Measurements from ENCODE around the gene PARD3B. TPM values are rescaled to one million over a fixed set of nuclear protein-coding genes. Genes with fewer than 3 reads are reported as not detected.

The PARD3B gene
- total and polyA plus RNA-seq, 3 donors from 2014 or later: 14.6 to 36.8 (median 29.6) TPM

- no peaks in the 10 kb centered on the region for H3K9me3 ChIP-seq
- H3K36me3 ChIP-seq (ENCODE audit: low read depth, missing control alignments): no peaks in the 10 kb centered on the region
- no peaks in the 10 kb centered on the region for H3K4me1 ChIP-seq
- DNase-seq: no peak
- no peak overlapping the region for H3K27ac ChIP-seq
- no peak overlapping the region for H3K4me3 ChIP-seq
- TF ChIP-seq, protein P1, sequence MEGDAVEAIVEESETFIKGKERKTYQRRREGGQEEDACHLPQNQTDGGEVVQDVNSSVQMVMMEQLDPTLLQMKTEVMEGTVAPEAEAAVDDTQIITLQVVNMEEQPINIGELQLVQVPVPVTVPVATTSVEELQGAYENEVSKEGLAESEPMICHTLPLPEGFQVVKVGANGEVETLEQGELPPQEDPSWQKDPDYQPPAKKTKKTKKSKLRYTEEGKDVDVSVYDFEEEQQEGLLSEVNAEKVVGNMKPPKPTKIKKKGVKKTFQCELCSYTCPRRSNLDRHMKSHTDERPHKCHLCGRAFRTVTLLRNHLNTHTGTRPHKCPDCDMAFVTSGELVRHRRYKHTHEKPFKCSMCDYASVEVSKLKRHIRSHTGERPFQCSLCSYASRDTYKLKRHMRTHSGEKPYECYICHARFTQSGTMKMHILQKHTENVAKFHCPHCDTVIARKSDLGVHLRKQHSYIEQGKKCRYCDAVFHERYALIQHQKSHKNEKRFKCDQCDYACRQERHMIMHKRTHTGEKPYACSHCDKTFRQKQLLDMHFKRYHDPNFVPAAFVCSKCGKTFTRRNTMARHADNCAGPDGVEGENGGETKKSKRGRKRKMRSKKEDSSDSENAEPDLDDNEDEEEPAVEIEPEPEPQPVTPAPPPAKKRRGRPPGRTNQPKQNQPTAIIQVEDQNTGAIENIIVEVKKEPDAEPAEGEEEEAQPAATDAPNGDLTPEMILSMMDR (IDR thresholded peaks at IDR 0.05): no peak
- no peak for TF ChIP-seq POLR2A (IDR thresholded peaks at IDR 0.05)
- intact Hi-C loops (cut with DNase I; ENCODE audit: low total_unique reads): no loop called here
- 88 to 94% methylated on average over 3 of the region's 3 CpGs for WGBS, 2 donors
- H3K27me3 ChIP-seq: no peaks in the 10 kb centered on the region
Measured at GRCh38 chr2:204944927-204945326, 399.7 kb downstream of the PARD3B start.

DNA sequence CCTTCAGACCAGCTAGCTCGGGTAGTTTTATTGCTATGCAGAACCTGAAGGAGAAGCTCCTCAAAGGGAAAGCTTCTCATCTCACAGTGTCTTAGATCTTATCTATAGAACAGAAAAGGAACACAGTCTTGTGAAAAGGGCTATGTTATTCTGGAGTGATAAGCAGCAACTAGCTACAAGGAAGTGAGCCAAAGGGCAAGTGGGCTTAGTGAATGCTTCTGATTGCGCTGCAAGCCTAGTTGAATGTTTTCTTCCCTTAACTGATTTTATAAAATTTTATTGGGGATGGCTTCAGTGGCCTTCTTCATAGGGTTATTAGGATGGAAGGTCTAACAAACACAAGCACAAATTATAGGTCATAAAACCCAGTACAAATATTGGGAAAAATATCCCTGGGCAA is 400.1 kb downstream of the PARD3B start:
- Histone ChIP-seq H3K27ac (no peak overlapping the region), H3K4me1 (no peaks in the 10 kb centered on the region), H3K4me3 (no peak overlapping the region), H3K9me3 (no peaks in the 10 kb centered on the region), H3K36me3 (ENCODE audit: low read depth, missing control alignments) (no peaks in the 10 kb centered on the region), H3K27me3 (no peaks in the 10 kb centered on the region)
- TF ChIP-seq POLR2A (IDR thresholded peaks at IDR 0.05): no peak
- TF ChIP-seq, protein P1 (IDR thresholded peaks at IDR 0.05): no peak
- 82 to 86% methylated on average over 2 of the region's 2 CpGs for WGBS, 2 donors
- no peak for DNase-seq
- intact Hi-C loops (cut with DNase I; ENCODE audit: low total_unique reads): no loop called here

DNA sequence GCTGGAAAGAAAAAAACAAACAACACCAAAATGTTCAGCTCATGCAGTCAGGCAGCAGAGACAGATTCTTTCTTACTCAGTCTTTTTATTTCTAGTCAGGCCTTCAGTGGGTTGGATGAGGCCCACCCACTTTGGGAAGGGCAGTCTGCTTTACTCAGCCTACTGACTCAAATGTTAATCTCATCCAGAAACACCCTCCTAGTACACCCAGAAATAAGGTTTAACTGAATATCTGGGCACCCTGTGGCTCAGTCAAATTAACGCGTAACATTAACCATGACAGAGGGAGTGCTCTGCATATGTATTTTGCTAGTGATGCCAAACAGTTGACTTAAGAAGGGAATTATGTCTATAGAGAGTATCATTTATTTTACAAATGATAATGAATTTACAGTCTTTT is 401.6 kb downstream of the PARD3B start:
- H3K27me3 ChIP-seq: no peaks in the 10 kb centered on the region
- no peak overlapping the region for H3K27ac ChIP-seq
- no peak for DNase-seq
- no peaks in the 10 kb centered on the region for H3K36me3 ChIP-seq (ENCODE audit: low read depth, missing control alignments)
- TF ChIP-seq, protein P1 (IDR thresholded peaks at IDR 0.05): no peak
- TF ChIP-seq POLR2A (IDR thresholded peaks at IDR 0.05): no peak
- intact Hi-C loops (cut with DNase I; ENCODE audit: low total_unique reads): no loop called here
- WGBS, 2 donors: 96 to 97% methylated on average over 2 of the region's 2 CpGs
- H3K4me1 ChIP-seq: no peaks in the 10 kb centered on the region
- no peak overlapping the region for H3K4me3 ChIP-seq
- no peaks in the 10 kb centered on the region for H3K9me3 ChIP-seq

- no peaks in the 10 kb centered on the region for H3K27me3 ChIP-seq
- no peaks in the 10 kb centered on the region for H3K4me1 ChIP-seq
- no peaks in the 10 kb centered on the region for H3K36me3 ChIP-seq (ENCODE audit: low read depth, missing control alignments)
- DNase-seq: no peak
- 59 to 62% methylated on average over 1 of the region's 1 CpG for WGBS, 2 donors
- H3K27ac ChIP-seq: no peak overlapping the region
- no peak for TF ChIP-seq POLR2A (IDR thresholded peaks at IDR 0.05)
- TF ChIP-seq, protein P1 (IDR thresholded peaks at IDR 0.05): no peak
- H3K9me3 ChIP-seq: no peaks in the 10 kb centered on the region
- H3K4me3 ChIP-seq: no peak overlapping the region
- intact Hi-C loops (cut with DNase I; ENCODE audit: low total_unique reads): no loop called here
Measured at GRCh38 chr2:204947405-204947804, 402.1 kb downstream of the PARD3B start.

DNA sequence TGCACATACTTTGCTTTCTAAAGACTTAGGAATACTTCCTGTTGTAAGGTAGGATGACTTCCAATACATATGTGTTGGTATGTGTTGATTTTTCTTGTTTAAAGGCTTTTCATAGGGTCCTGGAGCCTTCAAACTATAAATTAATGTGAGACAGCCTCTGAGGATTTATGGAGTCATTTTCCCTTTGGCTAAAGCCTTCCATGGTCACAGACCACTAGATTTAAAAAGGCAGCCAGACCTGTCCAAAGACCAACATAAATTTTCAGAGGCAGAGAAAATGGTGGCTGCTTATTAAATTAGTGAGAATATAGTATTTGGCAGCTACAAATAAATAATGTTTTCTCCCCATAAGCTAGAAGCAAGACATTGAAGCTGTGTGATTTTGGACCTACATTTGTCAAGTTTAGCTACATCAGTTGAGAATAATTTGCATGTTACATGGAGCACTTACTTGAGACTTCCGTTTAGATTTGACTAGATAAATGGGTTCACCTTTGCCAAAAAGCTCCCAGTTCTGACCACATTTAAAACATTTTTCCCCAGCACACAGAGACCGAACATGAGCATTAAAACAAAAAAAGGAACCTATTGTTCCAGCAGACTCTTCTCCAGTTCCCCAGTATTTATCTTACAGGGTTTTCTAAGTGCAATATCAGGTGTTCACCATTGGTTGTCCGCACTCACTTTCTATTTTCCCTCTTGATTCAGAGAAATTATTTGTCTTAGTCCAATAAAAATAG is 402.9 kb downstream of the PARD3B start:
- intact Hi-C loops (cut with DNase I; ENCODE audit: low total_unique reads): no loop called here
- Histone ChIP-seq H3K27ac (no peak overlapping the region), H3K27me3 (no peaks in the 10 kb centered on the region), H3K9me3 (no peaks in the 10 kb centered on the region), H3K4me3 (no peak overlapping the region), H3K4me1 (no peaks in the 10 kb centered on the region), H3K36me3 (ENCODE audit: low read depth, missing control alignments) (no peaks in the 10 kb centered on the region)
- 60 to 65% methylated on average over 3 of the region's 3 CpGs for WGBS, 2 donors
- TF ChIP-seq, protein P1 (IDR thresholded peaks at IDR 0.05): no peak
- TF ChIP-seq POLR2A (IDR thresholded peaks at IDR 0.05): no peak
- DNase-seq: no peak
